ENCODE measurements around the gene CHI3L1. TPM values are rescaled to one million over a fixed set of nuclear protein-coding genes. Genes with fewer than 3 reads are reported as not detected.
"Not testable (repeated sequence)": the region's sequence is repeated elsewhere in the genome, so short reads cannot be mapped to it uniquely, and the experiment has no call there.

The CHI3L1 gene
- total RNA-seq (2014; rRNA removed; shearing (Covaris generic)), result 0.22 and 0.63 TPM in 2 replicates
- polyA plus RNA-seq (2016; fragmentation: Nextera tagmentation; extraction: Ambion mirVana), result 0.23 TPM in 1 of 2 replicates, not detected in the other

DNA sequence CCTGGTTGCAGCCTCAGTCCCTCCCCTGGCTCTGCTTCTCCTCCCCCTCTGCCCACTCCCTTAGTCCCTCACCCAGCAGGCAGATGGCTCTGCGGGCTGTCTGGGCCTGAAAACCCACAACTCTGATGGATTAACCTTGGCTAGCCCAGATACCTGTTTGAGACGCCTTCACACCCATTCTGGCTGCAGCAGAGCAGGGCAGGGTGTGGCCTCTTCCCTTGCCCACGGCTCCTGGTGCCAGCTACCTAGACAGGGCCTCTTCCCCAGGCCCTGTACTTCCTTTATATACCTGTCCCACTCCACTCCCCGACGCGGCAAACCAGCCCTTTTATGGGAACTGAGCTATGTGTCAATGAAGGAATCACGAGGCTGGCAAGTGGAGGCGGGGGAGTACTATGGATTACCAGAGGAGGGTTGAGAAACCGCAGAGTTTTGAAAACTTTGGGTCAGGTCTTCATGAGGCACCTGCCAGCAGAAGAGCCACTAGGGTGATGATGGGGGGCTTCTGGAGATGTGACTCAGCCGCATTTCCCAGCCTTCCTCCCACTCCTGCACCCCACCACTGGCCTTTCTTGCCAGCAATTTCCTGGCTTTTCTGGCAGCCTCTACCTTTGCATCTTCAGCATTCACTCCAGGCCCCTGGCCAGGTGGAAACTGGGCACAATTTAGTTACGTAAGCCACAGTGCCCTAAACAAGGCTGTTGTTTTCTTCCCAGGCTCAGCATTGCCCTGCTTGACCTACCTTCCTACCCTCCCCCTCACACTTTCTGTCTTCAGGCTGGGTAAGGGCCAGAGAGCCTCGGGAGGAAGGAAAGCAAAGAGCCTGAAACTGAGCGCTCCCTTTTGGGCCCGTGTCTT, at the start of gene CHI3L1:
Gene CHI3L1, minus strand, starts transcription at position 259 of the 858 bp plus-strand sequence. Its CDS starts 81 bp downstream, at position 178.
- Histone ChIP-seq H3K9ac (no peak within 1 kb of the TSS), H3K4me3 (no peak within 1 kb of the TSS), H3K4me2 (ENCODE audit: unreplicated experiment) (no peak within 1 kb of the TSS), H3F3A (ENCODE audit: insufficient read depth) (no peaks in the 10 kb centered on the region), H3K27me3 (replicated peaks; ENCODE audit: insufficient read depth) (no peaks in the 10 kb centered on the region), H3K9me3 (ENCODE audit: low read depth) (no peaks in the 10 kb centered on the region), H3K4me1 (ENCODE audit: insufficient read depth) (no peaks in the 10 kb centered on the region), H3K9me2 (ENCODE audit: insufficient read depth) (no peaks in the 10 kb centered on the region), H3K27ac (no peak within 1 kb of the TSS), H3K79me2 (ENCODE audit: insufficient read depth) (no peaks in the 10 kb centered on the region), H3K36me3 (ENCODE audit: low read depth) (no peaks in the 10 kb centered on the region), H4K20me1 (ENCODE audit: insufficient read depth) (no peaks in the 10 kb centered on the region), H2AFZ (no peak within 1 kb of the TSS)
- TF ChIP-seq EZH2phosphoT487 (IDR thresholded peaks at IDR 0.05; ENCODE audit: insufficient read depth, low read depth) (no peak), EZH2 (IDR thresholded peaks at IDR 0.05; ENCODE audit: insufficient read depth, poor library complexity, severe bottlenecking) (no peak)
- WGBS, 2 experiments (ENCODE audit: low coverage in 1 of 2, low lambda C conversion rate in 2 of 2, missing lambda C conversion rate in 2 of 2), result 66 to 67% methylated on average over 14 of the region's 14 CpGs
- DNase-seq, result no peak
- in situ Hi-C loops (cut with MboI), result no loop called here

DNA sequence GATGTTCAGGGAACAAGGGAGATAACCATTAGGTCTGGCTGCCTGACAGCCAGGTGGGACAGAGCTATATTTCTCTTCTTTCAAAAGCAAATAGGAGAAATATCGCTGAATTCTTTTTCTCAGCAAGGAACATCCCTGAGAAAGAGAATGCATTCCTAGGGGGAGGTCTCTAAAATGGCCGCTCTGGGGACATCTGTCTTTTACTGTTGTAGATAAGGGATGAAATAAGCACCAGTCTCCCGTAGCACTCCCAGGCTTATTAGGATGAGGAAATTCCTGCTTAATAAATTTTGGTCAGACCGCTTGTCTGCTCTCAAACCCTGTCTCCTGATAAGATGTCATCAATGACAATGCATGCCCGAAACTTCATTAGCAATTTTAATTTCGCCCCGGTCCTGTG, 48.4 kb upstream of the CHI3L1 start:
- H3K4me1 ChIP-seq (ENCODE audit: insufficient read depth); H3K9me3 ChIP-seq (ENCODE audit: low read depth); H3K9me2 ChIP-seq (ENCODE audit: insufficient read depth); H3K4me3 ChIP-seq; H3K36me3 ChIP-seq (ENCODE audit: low read depth); H3K4me2 ChIP-seq (ENCODE audit: unreplicated experiment); H3K27ac ChIP-seq; H2AFZ ChIP-seq; H4K20me1 ChIP-seq (ENCODE audit: insufficient read depth); DNase-seq; H3K79me2 ChIP-seq (ENCODE audit: insufficient read depth); in situ Hi-C loops (cut with MboI); H3K9ac ChIP-seq; H3F3A ChIP-seq (ENCODE audit: insufficient read depth): not testable (repeated sequence)
- peaks cover 14% of the 10 kb centered on the region for H3K27me3 ChIP-seq (replicated peaks; ENCODE audit: insufficient read depth)
- WGBS, 2 experiments (ENCODE audit: low coverage in 1 of 2, low lambda C conversion rate in 2 of 2, missing lambda C conversion rate in 2 of 2), result 56 to 59% methylated on average over 7 of the region's 7 CpGs

GRCh38 chr1:203229471-203230135, 43.1 kb upstream of the CHI3L1 start, which contains the start of gene CHIT1:
Gene CHIT1 (minus strand): TSS chr1:203229673. CDS start chr1:203229636, 37 bp downstream.
- H3K4me2 ChIP-seq (ENCODE audit: unreplicated experiment), result no peak within 1 kb of the TSS
- TF ChIP-seq EZH2 (IDR thresholded peaks at IDR 0.05; ENCODE audit: insufficient read depth, poor library complexity, severe bottlenecking), result no peak
- TF ChIP-seq EZH2phosphoT487 (IDR thresholded peaks at IDR 0.05; ENCODE audit: insufficient read depth, low read depth), result no peak
- no peaks in the 10 kb centered on the region for H3F3A ChIP-seq (ENCODE audit: insufficient read depth)
- no peaks in the 10 kb centered on the region for H3K4me1 ChIP-seq (ENCODE audit: insufficient read depth)
- H3K27me3 ChIP-seq (replicated peaks; ENCODE audit: insufficient read depth), result peaks cover 21% of the 10 kb centered on the region
- H3K9ac ChIP-seq, result no peak within 1 kb of the TSS
- WGBS, 2 experiments (ENCODE audit: low coverage in 1 of 2, low lambda C conversion rate in 2 of 2, missing lambda C conversion rate in 2 of 2), result 66 to 69% methylated on average over 7 of the region's 7 CpGs
- H3K27ac ChIP-seq, result no peak within 1 kb of the TSS
- H3K36me3 ChIP-seq (ENCODE audit: low read depth), result no peaks in the 10 kb centered on the region
- no peaks in the 10 kb centered on the region for H3K9me2 ChIP-seq (ENCODE audit: insufficient read depth)
- H3K9me3 ChIP-seq (ENCODE audit: low read depth), result no peaks in the 10 kb centered on the region
- H3K79me2 ChIP-seq (ENCODE audit: insufficient read depth), result no peaks in the 10 kb centered on the region
- no peak within 1 kb of the TSS for H2AFZ ChIP-seq
- DNase-seq, result peak; percentile 33
- H3K4me3 ChIP-seq, result no peak within 1 kb of the TSS
- no peaks in the 10 kb centered on the region for H4K20me1 ChIP-seq (ENCODE audit: insufficient read depth)
- in situ Hi-C loops (cut with MboI), result loop anchor here (10.0 kb wide), 1 partner anchor 195 kb away; no protein-coding TSS in a partner anchor

DNA sequence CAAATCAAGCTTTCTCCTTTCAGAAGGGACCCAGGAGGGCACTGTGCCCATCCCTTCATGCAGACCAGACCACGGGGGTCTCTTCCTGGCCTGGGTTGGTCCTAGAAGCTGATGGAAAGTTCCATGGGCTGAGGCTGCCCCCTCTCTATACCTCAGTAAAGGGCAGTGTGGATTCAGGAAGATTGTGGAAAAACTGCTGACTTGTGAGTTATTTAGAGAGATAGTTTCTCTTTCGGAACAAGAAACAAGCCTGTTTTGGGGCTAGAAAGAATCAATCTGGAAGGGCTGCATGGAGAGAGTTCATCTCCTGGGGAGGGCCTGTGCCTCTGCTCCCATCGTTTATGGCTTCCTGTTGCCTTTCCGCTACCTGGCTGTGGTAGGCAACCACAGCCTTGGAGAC, 42.2 kb upstream of the CHI3L1 start:
- Histone ChIP-seq H3K9me3 (ENCODE audit: low read depth) (no peaks in the 10 kb centered on the region), H3K4me1 (ENCODE audit: insufficient read depth) (no peaks in the 10 kb centered on the region), H3K4me3 (no peak overlapping the region), H3K27ac (no peak overlapping the region), H3K4me2 (ENCODE audit: unreplicated experiment) (no peak overlapping the region), H2AFZ (no peak overlapping the region), H3K27me3 (replicated peaks; ENCODE audit: insufficient read depth) (peaks cover 27% of the 10 kb centered on the region), H3K36me3 (ENCODE audit: low read depth) (no peaks in the 10 kb centered on the region), H4K20me1 (ENCODE audit: insufficient read depth) (no peaks in the 10 kb centered on the region), H3K9me2 (ENCODE audit: insufficient read depth) (no peaks in the 10 kb centered on the region), H3K79me2 (ENCODE audit: insufficient read depth) (no peaks in the 10 kb centered on the region), H3F3A (ENCODE audit: insufficient read depth) (no peaks in the 10 kb centered on the region), H3K9ac (no peak overlapping the region)
- no peak for DNase-seq
- in situ Hi-C loops (cut with MboI), result loop anchor here (10.0 kb wide), 1 partner anchor 194 kb away; no protein-coding TSS in a partner anchor
- TF ChIP-seq EZH2phosphoT487 (IDR thresholded peaks at IDR 0.05; ENCODE audit: insufficient read depth, low read depth) (no peak), EZH2 (IDR thresholded peaks at IDR 0.05; ENCODE audit: insufficient read depth, poor library complexity, severe bottlenecking) (no peak)
- WGBS, 2 experiments (ENCODE audit: low coverage in 1 of 2, low lambda C conversion rate in 2 of 2, missing lambda C conversion rate in 2 of 2), result 42 to 53% methylated on average over 4 of the region's 4 CpGs

Measured in GM23248 (cell line).